Muscle of arm (tissue), 12 donors: ENCODE results near the gene CSNK1G2. TPM values are rescaled to one million over a fixed set of nuclear protein-coding genes. Genes with fewer than 3 reads are reported as not detected.

Experiments
- DNase-seq: peaks from one replicate; pipeline ENCODE4 v3.0.0-alpha.2; 2013
- polyA plus RNA-seq, 12 donors: library from polyadenylated mRNA; unstranded; fragments of 120-200 nt; gene quantifications; one replicate each; pipeline ENCODE4 v1.2.1, GENCODE V29; 2013; ENCODE audit not compliant: insufficient read length in 12 of 12

CSNK1G2 gene
- polyA plus RNA-seq, 12 donors, result 25.3 to 114 (median 36.0) TPM; not detected in 1

- DNase-seq, result no peak
Measured at GRCh38 chr19:1961000-1961883, 20.3 kb downstream of the CSNK1G2 start.

DNA sequence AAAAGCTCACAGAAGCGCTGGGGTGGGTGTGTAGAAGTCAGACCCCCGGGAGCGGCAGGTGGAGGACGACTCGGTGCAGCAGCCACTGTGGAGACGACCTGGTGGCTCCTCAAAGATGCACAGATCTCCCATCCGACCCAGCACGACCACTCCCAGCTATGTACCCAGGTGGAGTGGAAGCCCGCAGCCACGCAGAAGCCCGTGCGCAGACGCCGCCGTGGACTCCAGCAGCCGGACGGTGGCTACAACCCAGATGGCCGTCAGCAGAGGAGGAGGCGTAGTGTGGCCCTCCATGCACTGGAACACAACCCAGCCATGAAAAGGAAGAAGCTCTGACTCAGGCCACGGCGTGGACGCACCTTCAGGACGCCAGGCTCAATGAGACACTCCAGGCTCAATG, 21.7 kb downstream of the CSNK1G2 start:
- no peak for DNase-seq

- DNase-seq, result no peak
Measured at GRCh38 chr19:1967087-1967608, 26.2 kb downstream of the CSNK1G2 start.

DNA sequence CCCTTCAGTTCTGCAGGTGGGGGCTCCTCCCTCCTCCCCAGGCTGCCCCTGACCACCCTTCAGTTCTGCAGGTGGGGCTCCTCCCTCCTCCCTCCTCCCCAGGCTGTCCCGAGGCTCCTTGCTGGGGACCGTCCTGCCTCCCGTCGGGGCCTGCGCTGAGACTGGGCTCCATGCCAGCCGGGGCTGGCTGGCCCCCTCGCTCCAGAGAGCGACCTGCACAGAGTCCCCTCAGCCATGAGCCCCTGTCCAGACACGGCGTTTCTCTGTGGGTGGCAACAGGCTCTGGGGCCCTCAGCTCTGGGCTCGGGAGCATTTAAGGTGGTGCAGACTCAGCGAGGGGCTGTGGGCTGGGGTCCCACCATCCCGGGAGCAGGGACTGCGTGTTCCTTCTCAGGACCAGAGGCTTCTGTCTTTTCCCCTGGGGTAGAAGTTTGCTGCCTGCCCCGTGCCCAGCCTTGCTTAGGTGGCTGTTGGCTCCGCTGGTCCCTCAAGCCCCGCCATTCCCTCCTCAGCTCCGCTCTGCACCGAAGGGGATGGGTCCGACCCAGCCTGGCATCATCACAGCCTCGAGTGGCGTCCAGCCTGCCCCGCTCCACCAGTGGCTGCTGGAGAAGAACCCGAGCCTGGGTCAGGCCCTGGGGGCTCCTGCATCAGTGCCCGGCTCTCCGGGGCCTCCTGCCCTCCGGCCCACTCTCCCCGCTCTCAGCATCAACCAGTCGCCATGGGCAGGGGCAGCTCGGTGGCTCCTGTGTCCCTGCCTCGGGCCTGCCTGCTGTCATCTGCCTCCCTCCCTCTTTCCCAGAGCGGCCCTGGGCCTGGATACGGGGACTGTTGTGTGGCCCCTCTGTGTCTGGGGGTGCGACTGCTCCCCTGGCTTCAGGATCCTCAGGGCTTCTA, 27.6 kb downstream of the CSNK1G2 start:
- DNase-seq, result no peak

GRCh38 chr19:1969176-1970002, 28.4 kb downstream of the CSNK1G2 start:
- no peak for DNase-seq

DNA sequence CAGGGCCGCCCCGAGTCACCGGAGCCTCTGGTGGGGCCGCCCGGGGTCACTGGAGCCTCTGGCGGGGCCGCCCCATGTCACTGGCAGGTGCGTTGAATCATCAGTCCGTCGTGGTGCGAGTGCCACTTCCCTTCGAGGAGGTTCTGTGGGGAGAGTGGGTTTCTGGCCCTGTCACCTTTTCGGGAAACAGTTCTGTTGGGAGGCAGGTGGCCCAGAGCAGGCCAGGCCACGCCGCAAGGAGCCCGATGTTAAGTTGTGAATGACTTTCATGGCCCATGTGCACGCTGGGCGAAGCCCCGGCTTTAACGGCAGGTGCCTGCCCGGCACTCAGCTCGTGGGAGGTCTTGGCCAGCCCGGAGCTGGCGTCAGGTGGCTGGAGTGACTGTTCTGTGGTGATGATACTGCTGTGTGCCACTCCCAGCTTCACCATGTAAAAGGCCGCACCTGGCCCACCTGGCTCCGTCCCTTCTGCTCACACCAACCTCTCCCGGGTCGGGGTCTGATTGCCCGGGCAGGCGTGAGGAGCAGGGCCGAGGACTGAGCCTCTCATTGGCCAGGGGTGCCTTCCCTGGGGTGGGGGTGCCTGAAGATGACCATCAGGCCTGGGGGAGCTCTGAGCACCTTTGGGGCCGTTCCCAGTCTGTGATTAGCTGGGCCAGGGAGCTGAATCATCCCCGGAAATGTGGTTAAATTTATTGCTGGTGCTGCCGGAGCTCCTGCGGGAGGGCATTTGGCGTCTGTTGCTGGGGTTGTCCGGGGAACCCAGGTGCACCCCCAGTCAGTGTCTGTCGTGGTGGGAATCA, 29.2 kb downstream of the CSNK1G2 start:
- no peak for DNase-seq

DNA sequence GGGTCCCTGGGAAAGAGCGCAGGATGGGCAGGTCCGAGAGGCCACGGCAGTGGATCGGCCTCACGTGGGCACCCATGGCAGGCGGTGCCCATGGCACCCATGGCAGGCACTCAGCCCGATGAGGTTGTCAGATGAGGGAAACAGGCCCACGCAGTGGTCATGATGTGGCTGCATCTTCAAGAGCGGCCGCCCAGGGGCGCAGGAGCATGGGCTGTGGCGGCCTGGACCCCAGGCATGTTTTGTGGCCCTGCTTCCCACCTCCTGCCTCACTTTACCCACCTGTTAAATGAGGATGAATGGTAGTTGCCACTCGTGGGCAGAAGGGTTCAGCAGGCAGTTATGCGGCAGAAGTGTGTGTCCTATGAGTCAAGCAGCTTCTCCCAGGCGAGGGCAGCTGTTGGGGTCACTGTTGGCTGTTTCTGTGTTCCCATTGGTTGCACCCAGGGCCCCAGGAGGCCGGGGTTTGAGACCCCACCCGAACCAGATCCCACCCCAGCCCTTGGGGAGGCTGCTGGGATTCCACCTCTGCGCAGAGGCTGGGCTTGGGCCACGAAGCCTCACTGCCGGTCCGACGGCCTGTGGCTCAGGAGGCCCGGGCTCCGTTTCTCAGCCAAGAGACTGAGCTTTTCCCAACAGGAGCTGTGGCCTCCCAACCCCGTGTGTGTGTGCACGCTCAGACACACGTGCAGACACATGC, 30.0 kb downstream of the CSNK1G2 start:
- no peak for DNase-seq

DNA sequence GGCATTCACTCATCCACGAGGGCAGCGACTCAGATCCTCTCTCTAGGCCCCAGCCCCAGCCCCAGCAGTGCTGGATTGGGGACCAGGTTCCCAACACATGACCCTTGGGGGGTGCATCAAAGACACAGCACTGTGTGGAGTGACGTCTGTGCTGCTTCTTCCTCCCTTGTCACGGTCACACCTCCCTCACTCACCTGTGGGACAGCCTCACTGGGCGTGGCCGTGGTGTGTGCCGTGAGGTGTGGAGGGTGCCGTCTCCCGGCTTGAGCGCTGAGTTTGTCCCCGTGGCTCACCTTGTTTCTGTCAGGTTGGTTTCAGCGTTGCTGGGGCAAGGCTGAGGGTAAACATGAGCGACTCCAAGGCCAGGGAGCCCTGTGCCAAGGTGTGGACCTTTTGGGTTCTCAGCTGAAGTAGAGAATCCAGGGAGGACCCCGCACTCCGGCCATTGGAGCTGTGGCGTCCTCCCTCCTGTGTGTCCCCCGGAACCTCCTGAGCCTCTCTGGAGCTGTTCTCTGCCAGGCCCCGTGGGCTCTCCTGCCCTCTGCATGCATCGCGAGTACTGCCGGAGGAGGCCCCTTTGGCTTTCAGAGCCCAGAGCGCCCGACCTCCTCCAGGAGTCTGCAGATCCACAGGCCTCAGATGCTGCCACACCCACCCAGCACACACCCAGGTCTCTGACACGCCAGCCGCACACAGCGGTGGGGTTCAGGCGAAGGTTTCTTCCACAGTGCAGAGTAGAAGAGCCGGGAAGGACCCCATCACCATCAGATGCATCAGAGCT, 33.6 kb downstream of the CSNK1G2 start:
- DNase-seq, result no peak

DNA sequence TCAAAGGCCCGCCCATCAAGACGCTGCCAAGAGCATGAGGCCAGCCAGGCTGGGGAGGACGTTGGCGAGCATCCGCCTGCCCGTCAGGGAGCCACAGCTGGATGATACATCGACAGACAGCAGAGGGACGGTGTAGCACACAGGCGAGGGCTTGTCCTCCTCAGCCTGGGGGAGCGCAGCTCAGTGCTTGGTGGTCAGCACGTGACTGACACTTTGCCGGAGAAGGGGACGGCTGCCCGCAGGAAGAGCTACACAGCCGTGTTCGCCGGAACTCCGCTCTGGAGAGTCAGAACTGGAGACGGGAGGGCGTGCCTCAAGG, 34.1 kb downstream of the CSNK1G2 start:
- no peak for DNase-seq

- no peak for DNase-seq
Measured at GRCh38 chr19:1977120-1977519, 36.1 kb downstream of the CSNK1G2 start.

GRCh38 chr19:1978346-1978894, 37.4 kb downstream of the CSNK1G2 start:
- no peak for DNase-seq

DNA sequence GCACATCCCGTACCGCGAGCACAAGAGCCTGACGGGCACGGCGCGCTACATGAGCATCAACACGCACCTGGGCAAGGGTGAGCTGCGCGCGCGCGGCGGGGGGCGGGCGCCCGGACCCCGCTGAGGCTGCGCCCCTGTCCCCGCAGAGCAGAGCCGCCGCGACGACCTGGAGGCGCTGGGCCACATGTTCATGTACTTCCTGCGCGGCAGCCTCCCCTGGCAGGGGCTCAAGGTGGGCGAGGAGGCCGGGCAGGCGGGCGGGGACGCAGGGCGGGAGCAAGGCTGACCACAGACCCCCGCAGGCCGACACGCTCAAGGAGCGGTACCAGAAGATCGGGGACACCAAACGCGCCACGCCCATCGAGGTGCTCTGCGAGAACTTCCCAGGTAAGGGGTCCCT, 38.0 kb downstream of the CSNK1G2 start:
- no peak for DNase-seq

GRCh38 chr19:1979642-1980041, 38.7 kb downstream of the CSNK1G2 start:
- no peak for DNase-seq

GRCh38 chr19:1980091-1980808, 39.3 kb downstream of the CSNK1G2 start:
- DNase-seq, result no peak

DNA sequence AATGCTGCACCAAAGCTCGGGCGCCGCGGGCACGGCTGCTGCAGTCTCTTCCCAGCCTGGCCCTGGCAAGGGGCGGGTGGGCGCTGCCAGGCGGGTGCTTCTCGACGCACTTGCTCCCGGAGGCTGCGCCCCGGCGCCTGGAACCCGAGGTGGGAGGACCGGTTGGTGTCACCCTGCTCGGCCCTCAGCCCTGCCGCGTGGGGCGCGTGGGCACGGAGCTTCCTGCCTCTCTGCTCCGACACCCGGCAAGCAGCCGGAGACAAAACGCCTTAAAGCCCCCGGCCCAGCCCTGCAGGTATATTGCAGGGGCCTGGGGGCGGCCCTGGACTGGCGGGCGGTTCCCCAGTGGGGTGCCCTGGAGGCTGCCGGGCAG, 39.8 kb downstream of the CSNK1G2 start:
- no peak for DNase-seq

GRCh38 chr19:1981253-1981652, 40.3 kb downstream of the CSNK1G2 start:
- no peak for DNase-seq

DNA sequence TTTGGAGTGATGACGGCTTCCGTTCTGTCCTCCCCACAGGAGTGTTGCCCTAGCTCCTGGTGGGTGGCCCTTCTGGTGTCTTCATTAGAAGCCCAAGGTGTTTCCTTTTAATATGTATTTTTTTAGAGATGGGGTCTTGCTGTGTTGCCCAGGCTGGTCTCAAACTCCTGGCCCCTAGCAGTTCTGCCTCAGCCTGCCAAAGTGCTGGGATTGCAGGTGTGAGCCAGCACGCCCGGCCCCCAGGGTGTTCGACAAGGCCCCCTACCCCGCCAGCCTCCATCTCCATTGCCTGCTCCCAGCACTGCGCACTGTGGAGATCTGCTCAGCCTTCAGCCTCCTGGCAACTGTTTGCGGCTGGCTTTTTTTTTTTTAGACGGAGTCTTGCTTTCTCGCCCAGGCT, 43.4 kb downstream of the CSNK1G2 start:
- no peak for DNase-seq

GRCh38 chr19:1985588-1986356, 44.8 kb downstream of the CSNK1G2 start:
- DNase-seq, result no peak
